GM18951 (cell line): ENCODE results near the gene TACC2.

Source experiments
- POLR2A ChIP-seq: IDR thresholded peaks from 4 replicates; pipeline ENCODE4 v1.6.1; 2011; ENCODE audit warnings: mild to moderate bottlenecking; ENCODE audit not compliant: insufficient read length, insufficient read depth; ENCODE audit errors: extremely low read depth
- in situ Hi-C: fragments of 300-500 bp; cut with MboI; formaldehyde crosslinking; loops from one replicate; pipeline ENCODE4 v1.12.0; 2022; ENCODE audit warnings: low sequenced_read_pairs, mixed read lengths, inconsistent platforms; ENCODE audit not compliant: unreplicated experiment

The TACC2 gene

GRCh38 chr10:122141821-122142640 lies 153.1 kb downstream of the TACC2 start:
- in situ Hi-C loops = no loop called here
- TF ChIP-seq POLR2A = no peak

GRCh38 chr10:122142641-122143237 lies 153.8 kb downstream of the TACC2 start:
- no peak for TF ChIP-seq POLR2A
- in situ Hi-C loops = no loop called here

- no peak for TF ChIP-seq POLR2A
- in situ Hi-C loops = no loop called here
Measured at GRCh38 chr10:122143238-122143841, 154.4 kb downstream of the TACC2 start.

GRCh38 chr10:122144199-122144598 lies 155.2 kb downstream of the TACC2 start:
- TF ChIP-seq POLR2A = no peak
- in situ Hi-C loops = no loop called here

GRCh38 chr10:122145113-122145512 lies 156.2 kb downstream of the TACC2 start:
- TF ChIP-seq POLR2A = no peak
- in situ Hi-C loops = no loop called here

GRCh38 chr10:122147663-122148062 lies 158.7 kb downstream of the TACC2 start:
- in situ Hi-C loops = no loop called here
- no peak for TF ChIP-seq POLR2A

GRCh38 chr10:122148876-122149560 lies 160.1 kb downstream of the TACC2 start:
- in situ Hi-C loops = no loop called here

GRCh38 chr10:122149561-122150505 lies 160.9 kb downstream of the TACC2 start:
- no peak for TF ChIP-seq POLR2A
- in situ Hi-C loops = no loop called here

More at GRCh38 chr10:122148876-122149560, 160.1 kb downstream of the TACC2 start:
- TF ChIP-seq POLR2A = no peak

- TF ChIP-seq POLR2A = no peak
- in situ Hi-C loops = no loop called here
Measured at GRCh38 chr10:122151121-122151694, 162.2 kb downstream of the TACC2 start.

- TF ChIP-seq POLR2A = no peak
- in situ Hi-C loops = no loop called here
Measured at GRCh38 chr10:122152544-122152943, 163.6 kb downstream of the TACC2 start.

- in situ Hi-C loops = no loop called here
Measured at GRCh38 chr10:122154031-122154544, 165.1 kb downstream of the TACC2 start.

More at GRCh38 chr10:122154031-122154544, 165.1 kb downstream of the TACC2 start:
- TF ChIP-seq POLR2A = no peak
